DND-41 (cell line): ENCODE results near the gene AHSP.

ENCODE experiments used
- ATAC-seq: fragments of 200-7000 bp; cut with Tn5 transposase; 3 replicates; pipeline ENCODE4 v1.9.1; 2021; ENCODE audit warnings: low read depth; ENCODE audit not compliant: insufficient read depth
- DNase-seq: peaks from one replicate; pipeline ENCODE4 v3.0.0-alpha.2; 2020
- H2AFZ ChIP-seq: 2 replicates; pipeline ENCODE4 v1.6.0; 2012; ENCODE audit warnings: low read depth, low read length
- H3K27ac ChIP-seq: 2 replicates; pipeline ENCODE4 v1.5.1; 2012; ENCODE audit warnings: low read length, inconsistent platforms
- H3K27me3 ChIP-seq: fragments of 200-600 bp; sonication (generic); 2 replicates; pipeline ENCODE4 v1.6.0; 2012; ENCODE audit warnings: low read length, mild to moderate bottlenecking, inconsistent platforms; ENCODE audit not compliant: insufficient read depth, poor library complexity
- H3K36me3 ChIP-seq: 2 replicates; pipeline ENCODE4 v1.5.1; 2012; ENCODE audit warnings: low read length, inconsistent platforms; ENCODE audit not compliant: insufficient read depth
- H3K4me1 ChIP-seq: 2 replicates; pipeline ENCODE4 v1.5.1; 2012; ENCODE audit warnings: mild to moderate bottlenecking, low read length; ENCODE audit not compliant: insufficient read depth
- H3K4me2 ChIP-seq: 2 replicates; pipeline ENCODE4 v1.6.0; 2012; ENCODE audit warnings: mild to moderate bottlenecking, moderate library complexity, low read length, inconsistent platforms; ENCODE audit not compliant: insufficient read depth
- H3K4me3 ChIP-seq, 2 experiments: fragments of 200-600 bp in 1 of 2; shearing (Covaris generic) in 1 of 2; 2 replicates each; pipeline ENCODE4 v1.5.1; 2012 to 2016; ENCODE audit warnings: inconsistent platforms in 2 of 2, low read length in 2 of 2, mild to moderate bottlenecking in 2 of 2, low read depth in 1 of 2, moderate library complexity in 1 of 2
- H3K79me2 ChIP-seq: 2 replicates; pipeline ENCODE4 v1.6.0; 2012; ENCODE audit warnings: low read length, inconsistent platforms; ENCODE audit not compliant: insufficient read depth
- H3K9ac ChIP-seq: 2 replicates; pipeline ENCODE4 v1.6.0; 2012; ENCODE audit warnings: low read depth, mild to moderate bottlenecking, inconsistent platforms, low read length, moderate library complexity
- H3K9me3 ChIP-seq: 2 replicates; pipeline ENCODE4 v1.5.1; 2012; ENCODE audit warnings: low read length, moderate library complexity, mild to moderate bottlenecking, inconsistent platforms; ENCODE audit not compliant: insufficient read depth, severe bottlenecking
- H4K20me1 ChIP-seq: 2 replicates; pipeline ENCODE4 v1.6.0; 2012; ENCODE audit warnings: low read length; ENCODE audit not compliant: insufficient read depth
- CTCF ChIP-seq: IDR thresholded peaks from 2 replicates; pipeline ENCODE4 v1.5.1; 2012; ENCODE audit warnings: borderline replicate concordance, low read length, moderate library complexity, mild to moderate bottlenecking; ENCODE audit not compliant: poor library complexity, severe bottlenecking; ENCODE audit errors: extremely low read depth
- EZH2 ChIP-seq: IDR thresholded peaks from 3 replicates; pipeline ENCODE4 v1.6.1; 2012; ENCODE audit warnings: borderline replicate concordance, low read depth, mild to moderate bottlenecking, moderate library complexity, low read length, inconsistent platforms; ENCODE audit not compliant: severe bottlenecking

Gene AHSP

GRCh38 chr16:31542763-31543162 is 15.1 kb downstream of the AHSP start:
- no peak overlapping the region for H3K4me3 ChIP-seq
- no peak overlapping the region for H3K9ac ChIP-seq
- H4K20me1 ChIP-seq = no peaks in the 10 kb centered on the region
- H3K27me3 ChIP-seq = no peaks in the 10 kb centered on the region
- no peaks in the 10 kb centered on the region for H3K36me3 ChIP-seq
- no peaks in the 10 kb centered on the region for H3K4me1 ChIP-seq
- ATAC-seq (no peak), DNase-seq (no peak)
- no peaks in the 10 kb centered on the region for H3K9me3 ChIP-seq
- no peak for TF ChIP-seq EZH2
- no peak for TF ChIP-seq CTCF
- H3K79me2 ChIP-seq = no peaks in the 10 kb centered on the region
- no peak overlapping the region for H3K4me2 ChIP-seq
- no peak overlapping the region for H3K27ac ChIP-seq
- no peak overlapping the region for H2AFZ ChIP-seq

- Histone ChIP-seq H4K20me1 (no peaks in the 10 kb centered on the region), H3K4me3 (no peak overlapping the region), H3K79me2 (no peaks in the 10 kb centered on the region), H3K27ac (no peak overlapping the region), H3K4me2 (no peak overlapping the region), H3K27me3 (no peaks in the 10 kb centered on the region), H3K9me3 (no peaks in the 10 kb centered on the region), H3K36me3 (no peaks in the 10 kb centered on the region), H3K4me1 (no peaks in the 10 kb centered on the region), H3K9ac (no peak overlapping the region), H2AFZ (no peak overlapping the region)
- no peak for ATAC-seq
- TF ChIP-seq CTCF = no peak
- no peak for TF ChIP-seq EZH2
- no peak for DNase-seq
These were observed 33.9 kb downstream of the AHSP start for GRCh38 chr16:31561426-31562233.

GRCh38 chr16:31568577-31569359 is 41.1 kb downstream of the AHSP start:
- Histone ChIP-seq H3K4me3 (no peak overlapping the region), H3K27me3 (no peaks in the 10 kb centered on the region), H3K9ac (no peak overlapping the region), H3K79me2 (no peaks in the 10 kb centered on the region), H3K4me2 (no peak overlapping the region), H2AFZ (no peak overlapping the region), H4K20me1 (no peaks in the 10 kb centered on the region), H3K27ac (no peak overlapping the region), H3K4me1 (no peaks in the 10 kb centered on the region), H3K9me3 (no peaks in the 10 kb centered on the region), H3K36me3 (no peaks in the 10 kb centered on the region)
- no peak for DNase-seq
- no peak for ATAC-seq
- TF ChIP-seq EZH2 (no peak), CTCF (no peak)
